Hepatocyte (in vitro differentiated cells): ENCODE results near the gene IGLL5.

Source experiments
- EZH2 ChIP-seq: fragments of 200-600 bp; sonication (generic); IDR thresholded peaks from 2 replicates; pipeline ENCODE4 v1.6.1; 2016; ENCODE audit warnings: antibody characterized with exemption, mild to moderate bottlenecking, borderline replicate concordance
- EZH2phosphoT487 ChIP-seq: fragments of 200-600 bp; sonication (generic); IDR thresholded peaks from one replicate; pipeline ENCODE4 v1.6.1; 2018; ENCODE audit warnings: antibody characterized with exemption, mild to moderate bottlenecking, low read depth, moderate library complexity; ENCODE audit not compliant: unreplicated experiment, severe bottlenecking
- TF ChIP-seq, protein P1 (sequence below): fragments of 200-600 bp; sonication (generic); IDR thresholded peaks from 2 replicates; pipeline ENCODE4 v1.5.1; 2016; ENCODE audit warnings: antibody characterized with exemption, mild to moderate bottlenecking; ENCODE audit not compliant: poor library complexity

DNA sequence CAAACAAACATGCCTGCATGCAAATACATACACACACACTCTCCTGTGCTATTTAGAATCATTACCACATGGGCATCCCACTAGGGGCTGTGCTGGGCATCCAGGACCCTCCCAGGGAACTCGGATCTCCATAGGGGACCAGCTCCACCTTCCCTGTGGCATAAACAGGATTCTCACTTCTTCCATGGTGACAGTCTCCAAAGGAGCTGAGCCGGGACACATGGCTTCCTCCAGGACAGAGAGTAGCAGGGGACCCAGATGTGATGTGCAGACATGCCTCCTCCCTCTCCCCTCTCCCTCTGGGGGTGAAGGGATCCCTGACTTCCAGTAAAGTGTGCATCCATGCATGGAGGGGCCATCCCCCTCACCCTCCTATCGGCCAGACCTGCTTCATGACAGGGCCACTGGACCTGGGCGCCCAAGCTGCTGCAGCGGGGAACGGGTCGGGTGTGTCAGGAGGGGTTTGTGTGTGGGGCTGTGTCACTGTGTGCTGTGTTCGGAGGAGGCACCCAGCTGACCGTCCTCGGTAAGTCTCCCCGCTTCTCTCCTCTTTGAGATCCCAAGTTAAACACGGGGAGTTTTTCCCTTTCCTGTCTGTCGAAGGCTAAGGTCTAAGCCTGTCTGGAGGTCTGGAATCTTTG is 33.4 kb downstream of the IGLL5 start:
- TF ChIP-seq, protein P1, sequence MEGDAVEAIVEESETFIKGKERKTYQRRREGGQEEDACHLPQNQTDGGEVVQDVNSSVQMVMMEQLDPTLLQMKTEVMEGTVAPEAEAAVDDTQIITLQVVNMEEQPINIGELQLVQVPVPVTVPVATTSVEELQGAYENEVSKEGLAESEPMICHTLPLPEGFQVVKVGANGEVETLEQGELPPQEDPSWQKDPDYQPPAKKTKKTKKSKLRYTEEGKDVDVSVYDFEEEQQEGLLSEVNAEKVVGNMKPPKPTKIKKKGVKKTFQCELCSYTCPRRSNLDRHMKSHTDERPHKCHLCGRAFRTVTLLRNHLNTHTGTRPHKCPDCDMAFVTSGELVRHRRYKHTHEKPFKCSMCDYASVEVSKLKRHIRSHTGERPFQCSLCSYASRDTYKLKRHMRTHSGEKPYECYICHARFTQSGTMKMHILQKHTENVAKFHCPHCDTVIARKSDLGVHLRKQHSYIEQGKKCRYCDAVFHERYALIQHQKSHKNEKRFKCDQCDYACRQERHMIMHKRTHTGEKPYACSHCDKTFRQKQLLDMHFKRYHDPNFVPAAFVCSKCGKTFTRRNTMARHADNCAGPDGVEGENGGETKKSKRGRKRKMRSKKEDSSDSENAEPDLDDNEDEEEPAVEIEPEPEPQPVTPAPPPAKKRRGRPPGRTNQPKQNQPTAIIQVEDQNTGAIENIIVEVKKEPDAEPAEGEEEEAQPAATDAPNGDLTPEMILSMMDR: no peak
- TF ChIP-seq EZH2phosphoT487 (no peak), EZH2 (no peak)
